ELF-1 (cell line): ENCODE measurements around the gene VWA8.
"Not testable (repeated sequence)": the region's sequence is repeated elsewhere in the genome, so short reads cannot be mapped to it uniquely, and the experiment has no call there.

ENCODE experiments used
- DNase-seq: peaks from one replicate; pipeline ENCODE4 v3.0.0-alpha.2; 2016; ENCODE audit warnings: low read depth, low spot score

The VWA8 gene

GRCh38 chr13:41647699-41648313 lies 313.1 kb downstream of the VWA8 start:
- DNase-seq: not testable (repeated sequence)

GRCh38 chr13:41645331-41645730 lies 315.6 kb downstream of the VWA8 start:
- DNase-seq: no peak

- no peak for DNase-seq
Observed at GRCh38 chr13:41644742-41645141, 316.2 kb downstream of the VWA8 start.

DNA sequence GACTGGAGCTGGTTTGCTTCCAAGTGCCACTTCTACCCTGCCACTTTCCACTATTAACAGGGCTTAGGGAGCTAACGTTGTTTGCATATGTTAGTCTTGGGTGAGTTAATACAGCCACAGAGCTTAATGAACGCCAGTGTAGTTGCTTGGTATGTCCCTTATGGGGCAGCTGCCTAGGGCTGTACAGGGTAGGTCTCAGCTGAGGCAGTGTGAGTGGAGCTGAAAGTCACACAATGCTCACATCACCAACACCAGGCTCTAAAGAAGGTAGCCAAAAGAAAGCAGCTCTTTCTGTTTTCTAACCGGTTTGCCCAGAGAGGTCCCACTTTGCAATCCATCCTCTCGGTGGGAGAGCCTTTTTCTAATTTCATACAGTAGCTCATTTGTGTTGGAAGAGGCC lies 317.4 kb downstream of the VWA8 start:
- DNase-seq: no peak

DNA sequence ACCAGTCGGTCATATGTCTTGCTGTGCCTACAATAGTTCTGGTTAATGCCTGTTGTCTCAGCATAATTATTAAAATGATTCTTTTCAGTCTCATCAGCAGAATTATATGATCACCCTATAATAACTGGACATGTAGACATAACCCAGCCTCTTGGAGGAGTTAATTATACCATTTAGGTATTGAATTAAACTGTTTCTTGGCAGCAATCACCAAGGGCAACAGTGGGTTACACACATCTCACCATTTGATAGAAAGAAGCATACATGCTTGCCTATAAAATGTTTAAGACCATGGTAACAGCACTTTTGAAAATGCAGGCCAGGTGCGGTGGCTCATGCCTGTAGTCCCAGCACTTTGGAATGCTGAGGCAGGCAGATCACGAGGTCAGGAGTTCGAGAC lies 318.9 kb downstream of the VWA8 start:
- no peak for DNase-seq

GRCh38 chr13:41641429-41641828 lies 319.5 kb downstream of the VWA8 start:
- DNase-seq: no peak

GRCh38 chr13:41639955-41640780 lies 320.7 kb downstream of the VWA8 start:
- no peak for DNase-seq

GRCh38 chr13:41639237-41639904 lies 321.5 kb downstream of the VWA8 start:
- no peak for DNase-seq

DNA sequence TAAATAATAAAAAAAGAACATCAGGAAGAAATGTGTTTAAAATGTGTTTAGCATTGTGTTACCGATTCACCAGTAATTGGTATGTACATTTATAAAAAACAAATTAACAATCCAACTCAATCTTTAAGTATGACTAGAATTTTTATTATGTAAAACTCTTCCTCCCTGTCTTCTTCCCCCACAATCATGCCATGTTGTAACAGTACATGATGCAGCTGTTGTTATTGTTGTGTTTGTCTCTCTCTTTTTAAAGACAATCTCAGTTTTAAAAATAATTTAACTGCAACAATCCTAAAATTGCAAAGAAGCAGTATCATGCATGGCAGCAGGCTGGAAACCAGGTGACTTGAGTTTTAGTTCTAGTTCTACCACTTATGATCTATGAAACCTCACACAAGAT lies 323.3 kb downstream of the VWA8 start:
- DNase-seq: no peak

DNA sequence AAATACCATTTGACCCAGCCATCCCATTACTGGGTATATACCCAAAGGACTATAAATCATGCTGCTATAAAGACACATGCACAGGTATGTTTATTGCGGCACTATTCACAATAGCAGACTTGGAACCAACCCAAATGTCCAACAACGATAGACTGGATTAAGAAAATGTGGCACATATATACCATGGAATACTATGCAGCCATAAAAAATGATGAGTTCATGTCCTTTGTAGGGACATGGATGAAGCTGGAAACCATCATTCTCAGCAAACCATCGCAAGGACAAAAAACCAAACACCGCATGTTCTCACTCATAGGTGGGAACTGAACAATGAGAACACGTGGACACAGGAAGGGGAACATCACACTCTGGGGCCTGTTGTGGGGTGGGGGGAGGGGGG lies 323.9 kb downstream of the VWA8 start:
- DNase-seq: not testable (repeated sequence)

DNA sequence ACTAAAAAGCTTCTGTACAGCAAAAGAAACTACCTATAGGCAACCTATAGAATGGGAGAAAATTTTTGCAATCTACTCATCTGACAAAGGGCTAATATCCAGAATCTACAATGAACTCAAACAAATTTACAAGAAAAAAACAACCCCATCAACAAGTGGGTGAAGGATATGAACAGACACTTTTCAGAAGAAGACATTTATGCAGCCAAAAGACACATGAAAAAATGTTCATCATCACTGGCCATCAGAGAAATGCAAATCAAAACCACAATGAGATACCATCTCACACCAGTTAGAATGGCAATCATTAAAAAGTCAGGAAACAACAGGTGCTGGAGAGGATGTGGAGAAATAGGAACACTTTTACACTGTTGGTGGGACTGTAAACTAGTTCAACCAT lies 324.3 kb downstream of the VWA8 start:
- DNase-seq: not testable (repeated sequence)

- DNase-seq: no peak
Observed at GRCh38 chr13:41634407-41634806, 326.5 kb downstream of the VWA8 start.

DNA sequence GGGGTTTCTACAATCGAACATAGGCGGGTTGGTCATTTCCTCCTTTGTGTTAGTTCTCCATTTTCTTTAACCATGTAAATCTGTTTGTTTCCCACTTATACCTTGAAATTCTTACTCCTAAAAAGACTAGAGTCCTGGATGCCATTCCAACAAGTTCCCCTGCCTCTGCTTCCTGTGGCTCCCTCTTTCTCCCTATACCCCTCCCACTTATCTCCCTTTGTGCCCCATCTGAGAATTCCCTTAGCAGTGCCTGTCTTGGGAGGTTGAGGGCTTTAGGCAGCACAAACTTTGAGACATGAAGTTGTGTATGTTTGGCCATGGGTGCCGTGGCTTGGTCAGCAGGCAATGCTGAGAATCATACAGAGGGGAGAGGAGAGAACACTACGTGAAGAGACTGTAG lies 327.1 kb downstream of the VWA8 start:
- DNase-seq: no peak

GRCh38 chr13:41631296-41631965 lies 329.5 kb downstream of the VWA8 start:
- no peak for DNase-seq

- no peak for DNase-seq
Observed at GRCh38 chr13:41627425-41627824, 333.5 kb downstream of the VWA8 start.

GRCh38 chr13:41624041-41624440 lies 336.9 kb downstream of the VWA8 start:
- no peak for DNase-seq

DNA sequence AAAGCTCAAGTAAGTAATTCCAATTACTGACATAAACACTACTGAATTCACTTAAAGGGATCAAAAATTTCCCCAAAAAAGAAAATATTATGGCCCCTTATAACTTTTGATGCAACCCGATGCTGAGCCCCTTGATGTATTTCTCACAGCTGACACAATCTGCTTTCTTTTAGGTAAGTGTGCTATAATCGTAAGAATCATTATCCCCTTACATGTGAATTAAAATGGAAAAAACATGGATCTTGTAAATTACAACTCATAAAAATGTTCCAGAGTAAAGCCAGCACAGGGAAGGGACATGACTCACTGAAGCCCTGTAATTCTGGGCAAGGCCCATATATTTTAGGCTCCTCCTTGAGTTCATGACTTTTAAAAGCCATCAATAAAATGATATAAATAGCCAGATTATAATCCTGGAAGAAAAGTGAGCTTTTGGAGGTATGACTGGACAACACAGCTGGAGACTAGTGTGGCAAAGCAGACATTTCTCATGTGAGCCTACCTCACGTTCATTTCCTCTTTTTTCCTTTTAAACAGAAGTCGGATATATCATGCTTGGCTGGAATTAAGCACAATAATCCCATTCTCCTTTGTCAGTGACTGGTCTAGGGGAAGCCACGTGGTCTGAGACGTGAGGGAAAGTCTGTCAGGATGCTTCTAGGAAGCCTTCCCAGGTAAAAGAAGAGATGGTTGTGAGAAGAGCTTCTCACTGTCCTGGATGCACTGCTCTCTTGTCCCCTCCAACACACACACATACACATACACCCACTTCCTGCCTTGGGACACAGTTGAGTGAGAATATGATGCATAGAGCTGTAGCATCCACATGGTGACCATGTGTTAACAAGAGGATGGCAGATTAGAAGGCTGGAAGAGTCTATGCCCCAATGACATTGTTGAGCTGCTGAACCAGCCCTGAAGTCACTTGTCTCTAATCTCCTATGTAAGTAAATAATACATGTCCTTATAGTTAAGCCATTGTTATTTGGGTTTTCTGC lies 338.2 kb downstream of the VWA8 start:
- no peak for DNase-seq

DNA sequence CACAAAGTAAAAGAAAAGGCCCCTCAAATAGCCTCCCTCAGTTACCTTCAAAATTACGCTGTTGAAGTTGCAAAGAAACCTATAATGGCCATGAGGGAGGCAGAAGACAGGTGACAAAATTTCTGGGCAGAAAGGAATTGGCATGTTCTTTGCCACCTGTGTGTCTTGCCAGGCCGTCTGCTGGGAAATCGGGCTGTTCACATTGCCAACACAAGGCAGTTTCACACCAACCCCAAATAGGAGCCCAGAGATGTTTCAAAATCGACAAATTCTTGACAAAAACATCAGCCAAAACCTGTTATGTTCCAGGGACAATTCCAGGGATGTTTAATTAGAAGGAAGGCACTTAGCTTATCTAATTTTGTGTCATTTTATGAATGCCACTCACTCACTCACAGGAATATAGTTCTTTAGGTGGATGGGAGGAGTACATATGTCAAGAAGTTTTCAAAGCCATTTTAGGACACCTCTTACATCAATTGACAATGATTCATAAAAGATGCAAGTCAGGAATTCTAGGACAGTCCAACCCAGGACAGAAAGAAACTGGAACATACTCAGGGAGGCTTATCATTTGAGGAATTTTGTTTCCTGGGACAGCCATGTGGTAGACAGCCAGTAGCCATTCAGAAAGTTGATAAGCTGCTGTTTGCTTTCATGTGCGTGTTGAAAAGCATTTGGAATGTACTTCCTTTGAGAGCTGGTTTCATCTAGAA lies 339.0 kb downstream of the VWA8 start:
- DNase-seq: no peak

DNA sequence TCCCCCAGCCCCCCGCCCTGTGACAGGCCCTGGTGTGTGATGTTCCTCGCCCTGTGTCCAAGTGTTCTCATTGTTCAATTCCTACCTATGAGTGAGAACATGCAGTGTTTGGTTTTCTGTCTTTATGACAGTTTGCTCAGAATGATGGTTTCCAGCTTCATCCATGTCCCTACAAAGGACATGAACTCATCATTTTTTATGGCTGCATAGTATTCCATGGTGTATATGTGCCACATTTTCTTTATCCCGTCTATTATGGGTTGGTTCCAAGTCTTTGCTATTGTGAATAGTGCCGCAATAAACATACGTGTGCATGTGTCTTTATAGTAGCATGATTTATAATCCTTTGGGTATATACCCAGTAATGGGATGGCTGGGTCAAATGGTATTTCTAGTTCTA lies 343.3 kb downstream of the VWA8 start:
- DNase-seq: not testable (repeated sequence)

DNA sequence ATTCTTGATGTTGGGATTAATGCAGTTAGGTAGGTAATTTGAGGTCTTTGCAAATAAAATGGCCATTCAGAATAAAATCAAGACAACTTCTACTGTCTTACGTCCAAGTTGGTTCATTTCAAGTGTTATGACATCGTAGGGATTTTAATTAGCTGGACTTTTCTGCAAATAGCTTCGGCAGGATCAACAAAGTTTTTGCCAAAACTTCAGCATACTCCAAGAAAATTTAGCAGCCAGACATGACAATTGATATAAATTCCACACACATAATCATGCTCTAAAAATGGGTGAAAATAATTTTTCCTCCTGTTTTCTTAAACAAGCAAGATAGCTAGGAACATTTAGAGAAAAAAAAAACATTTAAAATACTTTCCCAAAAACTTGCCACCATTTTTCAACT lies 344.8 kb downstream of the VWA8 start:
- no peak for DNase-seq
